OCI-LY7 (cell line): ENCODE data around the gene ZNF318. TPM values are rescaled to one million over a fixed set of nuclear protein-coding genes. Genes with fewer than 3 reads are reported as not detected.
"Not testable (repeated sequence)": the region's sequence is repeated elsewhere in the genome, so short reads cannot be mapped to it uniquely, and the experiment has no call there.

ENCODE experiments used
- BruUV-seq: library from RNA; stranded (reverse); fragments of 400-500 nt; replicated peaks from 2 replicates; lab custom pipeline; 2021; lab: Mats Ljungman, UMichigan
- CTCF ChIA-PET: fragments of 300-600 bp; sonication (Branson Sonifier 250); formaldehyde crosslinking; loops from one replicate; lab custom pipeline; 2022; ENCODE audit warnings: antibody characterized with exemption; ENCODE audit not compliant: unreplicated experiment; lab: Charles Lee
- POLR2A ChIA-PET: fragments of 300-600 bp; sonication (Branson Sonifier 250); formaldehyde crosslinking; loops from one replicate; lab custom pipeline; 2022; ENCODE audit warnings: antibody characterized with exemption; lab: Charles Lee
- DNase-seq: peaks from one replicate; pipeline ENCODE4 v3.0.0-alpha.2; 2015; ENCODE audit warnings: low spot score
- H2AFZ ChIP-seq: fragments of 200-600 bp; sonication (generic), shearing (Covaris generic); 2 replicates; pipeline ENCODE4 v1.6.1; 2014; ENCODE audit warnings: mild to moderate bottlenecking, antibody characterized with exemption, low read length, moderate library complexity
- H3K27ac ChIP-seq: fragments of 200-600 bp; sonication (generic); 2 replicates; pipeline ENCODE4 v1.5.1; 2014; ENCODE audit warnings: mixed run types, low read depth, mild to moderate bottlenecking, moderate library complexity, low read length, inconsistent platforms; ENCODE audit not compliant: poor library complexity, severe bottlenecking
- H3K36me3 ChIP-seq: fragments of 200-600 bp; sonication (generic); 2 replicates; pipeline ENCODE4 v1.6.1; 2014; ENCODE audit warnings: mild to moderate bottlenecking, antibody characterized with exemption, low read length, moderate library complexity, mixed read lengths; ENCODE audit not compliant: insufficient read depth
- H3K4me1 ChIP-seq: fragments of 200-600 bp; sonication (generic); 2 replicates; pipeline ENCODE4 v1.5.1; 2014; ENCODE audit warnings: mild to moderate bottlenecking, low read length; ENCODE audit not compliant: insufficient read depth, poor library complexity, severe bottlenecking
- H3K4me2 ChIP-seq: fragments of 200-600 bp; sonication (generic); 2 replicates; pipeline ENCODE4 v1.6.1; 2014; ENCODE audit warnings: mild to moderate bottlenecking, low read length
- H3K4me3 ChIP-seq: fragments of 200-600 bp; sonication (generic); 2 replicates; pipeline ENCODE4 v1.5.1; 2014; ENCODE audit warnings: mild to moderate bottlenecking, low read depth, low read length; ENCODE audit not compliant: poor library complexity, severe bottlenecking
- H3K79me2 ChIP-seq: fragments of 200-600 bp; sonication (generic); 2 replicates; pipeline ENCODE4 v1.6.1; 2016; ENCODE audit warnings: low read depth, mild to moderate bottlenecking, low read length, moderate library complexity, mixed read lengths; ENCODE audit not compliant: insufficient read depth
- H3K9me2 ChIP-seq: fragments of 200-600 bp; sonication (generic); 2 replicates; pipeline ENCODE4 v1.6.1; 2016; ENCODE audit warnings: mild to moderate bottlenecking, low read length, mixed read lengths; ENCODE audit not compliant: insufficient read depth
- H3K9me3 ChIP-seq: fragments of 200-600 bp; sonication (generic); 2 replicates; pipeline ENCODE4 v1.6.1; 2014; ENCODE audit warnings: mild to moderate bottlenecking, mixed run types, low read length, mixed read lengths
- H4K20me1 ChIP-seq: fragments of 200-600 bp; sonication (generic); 2 replicates; pipeline ENCODE4 v1.6.1; 2014; ENCODE audit warnings: mild to moderate bottlenecking, antibody characterized with exemption, low read length, moderate library complexity, mixed read lengths; ENCODE audit not compliant: insufficient read depth
- CTCF ChIP-seq: fragments of 200-600 bp; sonication (generic); conservative IDR thresholded peaks from 2 replicates; pipeline ENCODE4 v1.5.1; 2014; ENCODE audit warnings: mild to moderate bottlenecking, antibody characterized with exemption, low read length, moderate library complexity, mixed read lengths
- EZH2phosphoT487 ChIP-seq: fragments of 200-600 bp; sonication (generic); IDR thresholded peaks from 2 replicates; pipeline ENCODE4 v1.6.1; 2018; ENCODE audit warnings: low read depth, borderline replicate concordance, mild to moderate bottlenecking, mixed run types, antibody characterized with exemption, low read length, moderate library complexity, mixed read lengths
- intact Hi-C: fragments of 100-400 bp; cut with micrococcal nuclease; formaldehyde crosslinking; loops from one replicate; pipeline ENCODE4 v1.10.0; 2022; ENCODE audit not compliant: unreplicated experiment
- total RNA-seq, 2 experiments: library from RNA; depleted of rRNA in 1 of 2; stranded (reverse); fragments of >200 nt in 1 of 2; shearing (Covaris generic) in 1 of 2; gene quantifications; 2 replicates each; pipeline ENCODE4 v1.2.3, GENCODE V29; 2014 to 2022

The ZNF318 gene
- total RNA-seq, 2 experiments from 2014 or later: 12.8 to 24.4 TPM

DNA sequence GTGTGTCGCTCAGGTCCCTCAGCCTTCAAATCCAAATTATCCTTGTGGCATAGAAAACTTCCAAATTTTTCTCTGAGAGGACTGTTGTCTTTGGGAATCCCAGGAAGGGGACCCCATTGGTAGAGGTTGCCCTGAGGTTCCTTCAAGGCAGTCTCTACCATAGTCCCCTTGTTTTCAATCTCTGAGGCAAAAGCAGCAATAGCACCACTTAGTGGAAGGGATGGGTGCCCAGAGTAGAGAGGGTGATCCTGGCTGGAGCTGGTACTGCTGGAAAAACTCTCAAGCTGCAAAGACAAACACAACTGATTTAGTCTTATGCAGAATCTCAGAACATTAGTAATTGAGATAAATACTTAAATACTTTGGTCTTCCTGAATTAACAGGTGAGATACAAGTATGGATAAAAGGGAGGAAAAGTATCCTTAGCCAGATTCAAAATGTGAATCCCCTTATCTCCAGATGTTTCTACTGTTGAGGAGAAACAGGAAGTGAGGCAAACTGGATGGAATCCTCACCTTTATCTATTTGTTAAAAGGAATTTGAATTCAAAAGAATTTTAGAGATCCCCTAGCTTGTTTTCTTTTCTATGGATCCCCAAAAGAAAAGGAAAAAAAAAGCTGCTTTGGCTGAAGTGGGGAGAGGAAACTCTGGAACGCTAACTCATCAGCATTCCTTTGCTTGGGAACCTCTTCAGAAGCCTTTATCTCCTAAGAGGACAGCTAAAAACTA lies 13.4 kb downstream of the ZNF318 start:
- Histone ChIP-seq H3K4me2 (no peak overlapping the region), H3K9me2 (no peaks in the 10 kb centered on the region), H3K4me1 (no peaks in the 10 kb centered on the region), H3K27ac (no peak overlapping the region), H4K20me1 (peaks cover 4% of the 10 kb centered on the region; the same call in 1 of the 2 replicates), H3K36me3 (peaks cover 93% of the 10 kb centered on the region), H2AFZ (no peak overlapping the region), H3K79me2 (peaks cover 3% of the 10 kb centered on the region; the same call in 1 of the 2 replicates), H3K4me3 (no peak overlapping the region), H3K9me3 (no peaks in the 10 kb centered on the region)
- TF ChIP-seq CTCF (peak; percentile 70), EZH2phosphoT487 (no peak)
- ChIA-PET CTCF (no interaction called here), POLR2A (interaction anchor here (0.6 to 1.5 kb wide), 2 partner anchors 12 to 34 kb away, joined by 3 to 4 read pairs; no protein-coding TSS in a partner anchor)
- DNase-seq: peak; percentile 27
- intact Hi-C loops: no loop called here
- no TSS peak for BruUV-seq

DNA sequence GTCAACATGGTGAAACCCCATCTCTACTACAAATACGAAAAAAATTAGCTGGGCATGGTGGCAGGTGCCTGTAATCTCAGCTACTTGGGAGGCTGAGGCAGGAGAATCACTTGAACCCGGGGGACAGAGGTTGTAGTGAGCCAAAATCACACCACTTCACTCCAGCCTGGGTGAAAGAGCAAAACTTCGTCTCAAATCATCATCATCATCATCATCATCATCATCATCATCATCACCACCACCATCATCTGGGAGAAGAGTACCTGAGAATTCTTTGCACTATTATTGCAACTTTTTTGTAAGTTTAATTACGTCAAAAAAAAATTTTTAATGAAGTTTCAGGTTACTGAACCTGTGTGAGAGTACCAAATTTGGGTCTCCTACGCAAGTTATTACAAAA lies 17.5 kb downstream of the ZNF318 start:
- peaks cover 84% of the 10 kb centered on the region for H3K36me3 ChIP-seq
- POLR2A ChIA-PET: interaction anchor here (1.0 kb wide), 1 partner anchor 9 kb away, joined by 4 read pairs; no protein-coding TSS in a partner anchor
- CTCF ChIA-PET: interaction anchor here (0.6 kb wide), 1 partner anchor 422 kb away, joined by 14 read pairs; the partner anchor contains the start of gene CNPY3
- H3K9me2 ChIP-seq, H3K9me3 ChIP-seq, BruUV-seq, DNase-seq, H3K4me1 ChIP-seq, H3K4me2 ChIP-seq, H3K4me3 ChIP-seq, H3K27ac ChIP-seq, intact Hi-C loops, H3K79me2 ChIP-seq, H4K20me1 ChIP-seq, H2AFZ ChIP-seq: not testable (repeated sequence)

DNA sequence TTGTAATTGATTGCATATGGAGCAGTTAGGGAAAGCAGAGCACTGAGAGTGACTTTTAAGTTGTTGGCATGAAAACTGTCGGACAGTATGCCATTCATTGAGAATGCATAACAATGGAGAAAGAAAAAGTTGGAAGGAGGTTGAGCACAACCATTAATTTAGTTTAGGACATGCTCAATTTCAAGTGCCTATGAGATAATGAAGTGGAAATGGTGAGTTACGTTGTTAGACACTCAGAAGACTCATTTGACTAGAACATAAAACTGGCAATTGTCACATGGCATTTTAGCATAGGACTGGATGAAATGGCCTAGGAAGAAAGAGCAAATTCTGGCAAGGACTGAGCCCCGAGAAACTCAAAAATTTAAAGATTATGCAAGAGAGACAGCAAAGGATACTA lies 22.0 kb downstream of the ZNF318 start:
- intact Hi-C loops: no loop called here
- Histone ChIP-seq H3K79me2 (no peaks in the 10 kb centered on the region), H3K27ac (no peak overlapping the region), H3K4me3 (no peak overlapping the region), H3K4me2 (no peak overlapping the region), H3K9me2 (no peaks in the 10 kb centered on the region), H4K20me1 (no peaks in the 10 kb centered on the region), H2AFZ (no peak overlapping the region), H3K4me1 (no peaks in the 10 kb centered on the region), H3K9me3 (no peaks in the 10 kb centered on the region), H3K36me3 (peaks cover 84% of the 10 kb centered on the region)
- TF ChIP-seq CTCF (no peak), EZH2phosphoT487 (no peak)
- no peak for DNase-seq
- ChIA-PET POLR2A (no interaction called here), CTCF (no interaction called here)
- BruUV-seq: no TSS peak
